Esophagus (tissue), 2 donors: ENCODE measurements around the gene EXOC1. TPM values are rescaled to one million over a fixed set of nuclear protein-coding genes. Genes with fewer than 3 reads are reported as not detected.

ENCODE experiments used
- H3K27ac ChIP-seq, 2 donors: one replicate each; pipeline ENCODE4 v1.5.1; 2013; ENCODE audit warnings: low read depth in 2 of 2, mild to moderate bottlenecking in 2 of 2, inconsistent platforms in 1 of 2, low read length in 1 of 2, moderate library complexity in 1 of 2
- H3K27me3 ChIP-seq, 2 donors: one replicate each; pipeline ENCODE4 v1.6.1; 2013; ENCODE audit warnings: low read length in 2 of 2, control low read depth in 1 of 2, mild to moderate bottlenecking in 1 of 2; ENCODE audit not compliant: insufficient read depth in 2 of 2, control insufficient read depth in 1 of 2
- H3K36me3 ChIP-seq, 2 donors: one replicate each; pipeline ENCODE4 v1.6.1; 2013; ENCODE audit warnings: low read length in 1 of 2; ENCODE audit not compliant: control insufficient read depth in 2 of 2, insufficient read depth in 2 of 2
- H3K4me1 ChIP-seq, 2 donors: one replicate each; pipeline ENCODE4 v1.6.1; 2013; ENCODE audit warnings: low read length in 1 of 2; ENCODE audit not compliant: control insufficient read depth in 2 of 2, insufficient read depth in 2 of 2
- H3K4me3 ChIP-seq, 2 donors: one replicate each; pipeline ENCODE4 v1.5.1; 2013; ENCODE audit warnings: low read length in 2 of 2, mild to moderate bottlenecking in 2 of 2, low read depth in 1 of 2, moderate library complexity in 1 of 2
- H3K9me3 ChIP-seq, 2 donors: one replicate each; pipeline ENCODE4 v1.6.1; 2013; ENCODE audit warnings: mild to moderate bottlenecking in 2 of 2, low read depth in 1 of 2, low read length in 1 of 2, moderate library complexity in 1 of 2; ENCODE audit not compliant: control insufficient read depth in 2 of 2, insufficient read depth in 1 of 2
- WGBS, 2 donors: extraction: QIAGEN DNeasy Blood & Tissue Kit; methylation state at CpG; one replicate each; pipeline ENCODE4 v1.1.7; 2013; 5-methylcytosine and 5-hydroxymethylcytosine counted together
- polyA plus RNA-seq, 2 donors: library from polyadenylated mRNA; stranded (reverse); fragments of 200-250 nt; gene quantifications; one replicate each; pipeline ENCODE4 v1.2.3, GENCODE V29; 2013
- donor health status: healthy with polysubstance abuse.
- donor health status: Bipolar disorder and iron deficiency.

The EXOC1 gene
- polyA plus RNA-seq, 2 donors: 25.1 to 28.9 TPM

DNA sequence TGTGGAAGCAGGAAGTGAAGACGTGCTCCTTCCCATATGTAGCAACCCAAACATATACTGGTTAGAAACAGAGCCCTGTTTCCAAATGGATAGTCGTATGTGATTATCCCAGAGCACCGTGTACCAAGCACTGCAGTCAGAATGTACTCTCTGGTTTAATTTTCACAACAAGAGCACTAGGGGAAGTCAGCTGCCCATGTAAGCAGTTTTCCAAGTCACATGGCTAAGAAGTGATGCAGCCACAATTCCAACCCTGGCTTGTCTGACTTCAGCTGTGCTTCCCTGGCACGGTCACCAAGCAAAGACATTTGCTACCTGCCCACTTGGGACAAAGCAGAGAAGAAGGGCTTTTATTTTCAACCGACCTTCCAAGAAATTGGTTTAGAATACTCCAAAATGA is 67.1 kb downstream of the EXOC1 start:
- H3K27ac ChIP-seq: no peak overlapping the region
- H3K4me1 ChIP-seq: no peaks in the 10 kb centered on the region
- no peaks in the 10 kb centered on the region for H3K36me3 ChIP-seq
- WGBS, 2 donors: 71 to 78% methylated on average over 5 of the region's 5 CpGs
- H3K27me3 ChIP-seq: no peaks in the 10 kb centered on the region
- no peak overlapping the region for H3K4me3 ChIP-seq
- no peaks in the 10 kb centered on the region for H3K9me3 ChIP-seq

DNA sequence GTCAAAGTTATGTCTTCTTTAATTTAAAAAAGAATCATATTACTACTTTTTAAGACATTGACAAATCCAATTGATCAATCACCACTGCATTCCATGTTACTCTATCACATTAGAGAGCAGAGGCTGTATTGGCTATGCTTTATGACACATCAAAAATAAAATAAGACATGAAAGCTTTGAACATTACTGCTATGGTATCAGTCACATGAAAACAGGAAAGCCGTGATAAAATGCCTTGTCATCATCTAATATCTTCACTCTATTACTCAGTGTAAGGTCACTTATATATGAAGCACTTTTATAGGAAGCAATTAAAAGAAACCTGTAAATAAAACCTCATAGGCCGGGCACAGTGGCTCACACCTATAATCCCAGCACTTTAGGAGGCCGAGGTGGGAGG is 67.6 kb downstream of the EXOC1 start:
- no peaks in the 10 kb centered on the region for H3K4me1 ChIP-seq
- H3K4me3 ChIP-seq: no peak overlapping the region
- H3K9me3 ChIP-seq: no peaks in the 10 kb centered on the region
- WGBS, 2 donors: 73 to 82% methylated on average over 3 of the region's 3 CpGs
- no peaks in the 10 kb centered on the region for H3K27me3 ChIP-seq
- H3K27ac ChIP-seq: no peak overlapping the region
- H3K36me3 ChIP-seq: no peaks in the 10 kb centered on the region

DNA sequence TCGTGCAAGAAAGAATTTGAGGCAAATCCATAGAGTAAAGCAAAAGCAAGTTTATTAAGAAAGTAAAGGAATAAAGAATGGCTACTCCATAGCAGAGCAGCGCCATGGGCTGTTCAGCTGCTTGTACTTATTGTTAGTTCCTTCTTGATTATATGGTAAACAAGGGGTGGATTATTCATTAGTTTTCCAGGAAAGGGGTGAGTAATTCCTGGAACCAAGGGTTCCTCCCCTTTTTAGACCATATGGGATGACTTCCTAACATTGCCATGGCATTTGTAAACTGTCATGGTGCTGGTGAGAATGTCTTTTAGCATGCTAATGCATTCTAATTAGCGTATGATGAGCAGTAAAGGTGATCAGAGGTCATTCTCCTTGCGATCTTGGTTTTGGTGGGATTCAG is 71.8 kb downstream of the EXOC1 start:
- 82 to 87% methylated on average over 4 of the region's 4 CpGs for WGBS, 2 donors
- H3K27ac ChIP-seq: no peak overlapping the region
- H3K4me3 ChIP-seq: no peak overlapping the region
- no peaks in the 10 kb centered on the region for H3K9me3 ChIP-seq
- no peaks in the 10 kb centered on the region for H3K4me1 ChIP-seq
- no peaks in the 10 kb centered on the region for H3K27me3 ChIP-seq
- H3K36me3 ChIP-seq: no peaks in the 10 kb centered on the region

DNA sequence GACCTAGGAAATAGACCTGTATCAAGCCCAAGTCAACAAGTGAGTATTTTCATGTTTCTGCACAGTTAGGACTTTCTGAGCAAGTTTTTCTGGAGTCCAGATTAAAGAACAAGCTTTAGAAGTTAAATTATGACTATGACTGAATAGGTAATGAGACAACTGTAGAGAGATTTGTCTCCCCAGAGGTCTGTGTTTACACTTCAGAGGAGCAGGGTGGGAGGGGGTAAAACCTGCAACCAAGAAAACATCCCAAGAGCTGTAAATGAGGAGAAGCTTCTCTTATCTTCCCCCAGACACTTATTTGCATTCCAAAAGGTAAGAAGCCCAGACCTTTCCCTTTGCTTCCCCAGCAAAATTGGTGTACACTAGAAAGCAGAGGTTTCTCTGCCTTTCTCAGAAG is 73.2 kb downstream of the EXOC1 start:
- H3K36me3 ChIP-seq: no peaks in the 10 kb centered on the region
- no peaks in the 10 kb centered on the region for H3K27me3 ChIP-seq
- no peak overlapping the region for H3K27ac ChIP-seq
- no peaks in the 10 kb centered on the region for H3K9me3 ChIP-seq
- H3K4me3 ChIP-seq: no peak overlapping the region
- no peaks in the 10 kb centered on the region for H3K4me1 ChIP-seq

DNA sequence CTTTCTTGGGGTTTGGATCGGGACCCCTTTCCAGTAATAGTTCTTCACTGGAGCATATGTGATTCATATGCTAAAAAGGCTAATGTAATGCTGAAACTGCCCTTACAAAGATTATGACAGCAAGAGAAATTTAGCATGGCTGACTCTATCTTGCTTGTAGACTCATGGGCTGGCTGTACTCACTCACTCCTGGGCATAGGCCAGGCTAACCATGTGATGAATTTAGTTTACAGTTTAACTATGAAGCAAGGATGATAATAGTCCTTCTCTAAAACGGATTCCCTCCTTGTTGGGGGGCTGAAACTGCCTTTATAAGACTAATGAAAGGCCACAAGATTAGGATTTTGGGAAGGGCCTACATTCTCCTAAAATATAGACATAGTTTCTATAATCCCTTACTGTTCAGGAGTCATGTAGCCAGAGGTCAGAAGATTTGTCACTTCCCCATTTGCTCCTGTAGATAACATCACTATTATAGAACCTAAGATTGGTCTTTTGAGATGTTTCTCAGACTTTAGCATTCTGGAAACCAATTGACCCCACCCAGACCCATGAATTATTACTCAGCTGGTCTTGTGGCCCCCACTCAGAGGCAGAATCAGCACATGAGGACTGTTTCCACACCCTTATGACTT is 74.5 kb downstream of the EXOC1 start:
- no peaks in the 10 kb centered on the region for H3K27me3 ChIP-seq
- no peaks in the 10 kb centered on the region for H3K36me3 ChIP-seq
- no peak overlapping the region for H3K27ac ChIP-seq
- peaks cover 3 to 5% of the 10 kb centered on the region in 2 donors for H3K4me1 ChIP-seq
- 77 to 87% methylated on average over 2 of the region's 2 CpGs for WGBS, 2 donors
- no peaks in the 10 kb centered on the region for H3K9me3 ChIP-seq
- no peak overlapping the region for H3K4me3 ChIP-seq

DNA sequence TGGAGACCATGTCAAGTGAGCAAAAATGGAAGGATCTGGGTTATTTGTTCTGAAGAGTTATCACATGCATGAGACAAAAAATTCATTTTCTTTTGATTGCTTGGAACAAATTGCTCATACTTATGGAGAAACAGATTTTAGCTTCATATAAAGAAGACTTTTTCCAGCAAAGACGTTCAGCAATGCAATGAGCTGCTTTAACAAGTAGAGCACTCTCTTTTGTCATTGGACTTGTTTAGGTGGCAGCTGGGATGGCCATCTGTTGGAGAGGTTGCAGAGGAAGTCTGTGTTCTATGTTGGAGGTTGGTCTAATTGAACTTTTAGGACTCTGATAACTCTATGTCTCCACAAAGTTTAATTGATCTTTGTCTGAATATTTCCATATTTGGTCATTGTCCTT is 75.4 kb downstream of the EXOC1 start:
- Histone ChIP-seq H3K27me3 (no peaks in the 10 kb centered on the region), H3K9me3 (no peaks in the 10 kb centered on the region), H3K36me3 (no peaks in the 10 kb centered on the region), H3K4me3 (no peak overlapping the region), H3K27ac (no peak overlapping the region), H3K4me1 (peaks cover 3 to 5% of the 10 kb centered on the region in 2 donors)
- WGBS, 2 donors: 68 to 70% methylated on average over 1 of the region's 1 CpG

DNA sequence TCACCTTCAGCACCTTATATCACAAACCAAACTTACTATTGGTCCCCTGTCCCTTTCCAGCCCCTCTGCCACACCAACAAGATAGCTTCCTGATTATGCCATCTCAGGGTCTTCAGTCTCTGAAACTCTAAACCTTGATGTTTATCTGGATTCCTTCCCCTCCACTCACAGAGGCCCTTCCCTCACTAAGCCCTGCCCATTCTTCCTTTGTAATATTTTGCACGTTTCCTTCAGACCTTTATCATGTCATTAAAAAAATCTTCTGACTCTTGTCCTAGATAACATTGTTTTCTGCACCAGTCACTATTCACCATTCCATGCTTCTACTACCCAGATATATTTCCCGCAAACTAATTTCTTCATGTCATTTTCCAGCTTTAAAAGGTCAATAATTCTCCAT is 77.6 kb downstream of the EXOC1 start:
- H3K4me3 ChIP-seq: no peak overlapping the region
- H3K9me3 ChIP-seq: no peaks in the 10 kb centered on the region
- H3K27ac ChIP-seq: no peak overlapping the region
- H3K4me1 ChIP-seq: peaks cover 3 to 5% of the 10 kb centered on the region in 2 donors
- no peaks in the 10 kb centered on the region for H3K27me3 ChIP-seq
- 66 to 67% methylated on average over 2 of the region's 2 CpGs for WGBS, 2 donors
- H3K36me3 ChIP-seq: no peaks in the 10 kb centered on the region

DNA sequence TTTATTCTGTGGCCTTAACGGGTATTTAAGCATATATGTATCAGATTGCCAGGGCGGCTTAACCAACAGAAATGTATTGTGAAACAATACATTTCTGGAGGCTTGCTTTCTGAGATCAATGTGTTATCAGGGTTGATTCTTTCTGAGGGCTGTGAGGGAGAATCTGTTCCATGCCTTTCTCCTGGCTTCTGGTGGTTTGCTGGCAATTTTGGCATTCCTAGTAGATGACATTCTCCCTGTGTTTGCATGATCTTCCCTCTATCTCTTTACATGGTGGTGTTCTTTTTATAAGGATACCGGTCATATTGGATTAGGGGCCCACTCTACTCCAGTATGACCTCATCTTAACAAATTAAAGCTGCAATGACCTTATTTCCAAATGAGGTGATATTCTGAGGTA is 78.4 kb downstream of the EXOC1 start:
- Histone ChIP-seq H3K4me3 (no peak overlapping the region), H3K9me3 (no peaks in the 10 kb centered on the region), H3K27me3 (no peaks in the 10 kb centered on the region), H3K27ac (no peak overlapping the region), H3K36me3 (no peaks in the 10 kb centered on the region), H3K4me1 (peaks cover 3 to 5% of the 10 kb centered on the region in 2 donors)
- 77 to 80% methylated on average over 3 of the region's 3 CpGs for WGBS, 2 donors

DNA sequence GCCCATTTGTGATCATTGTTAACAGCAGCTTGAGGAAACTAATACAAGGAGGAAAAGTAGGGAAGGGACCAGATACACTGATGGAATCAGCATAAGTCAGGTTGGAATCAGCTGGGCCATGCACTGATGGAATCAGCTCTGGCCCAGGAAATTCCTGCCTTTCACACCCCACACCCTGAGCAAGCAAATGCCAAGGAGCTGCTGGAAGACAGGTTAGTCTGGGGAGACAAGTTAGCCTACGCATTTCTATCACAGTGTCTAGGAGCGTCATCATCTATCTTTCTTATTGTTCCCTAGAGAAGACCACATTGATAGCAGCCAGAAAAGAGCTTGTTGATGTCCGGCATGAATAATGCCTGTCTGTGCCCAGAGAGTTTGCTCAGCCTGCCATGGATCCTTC is 79.1 kb downstream of the EXOC1 start:
- Histone ChIP-seq H3K36me3 (no peaks in the 10 kb centered on the region), H3K27me3 (no peaks in the 10 kb centered on the region), H3K9me3 (no peaks in the 10 kb centered on the region), H3K4me1 (peaks cover 3 to 5% of the 10 kb centered on the region in 2 donors), H3K27ac (no peak overlapping the region), H3K4me3 (no peak overlapping the region)
- 81 to 87% methylated on average over 3 of the region's 3 CpGs for WGBS, 2 donors

DNA sequence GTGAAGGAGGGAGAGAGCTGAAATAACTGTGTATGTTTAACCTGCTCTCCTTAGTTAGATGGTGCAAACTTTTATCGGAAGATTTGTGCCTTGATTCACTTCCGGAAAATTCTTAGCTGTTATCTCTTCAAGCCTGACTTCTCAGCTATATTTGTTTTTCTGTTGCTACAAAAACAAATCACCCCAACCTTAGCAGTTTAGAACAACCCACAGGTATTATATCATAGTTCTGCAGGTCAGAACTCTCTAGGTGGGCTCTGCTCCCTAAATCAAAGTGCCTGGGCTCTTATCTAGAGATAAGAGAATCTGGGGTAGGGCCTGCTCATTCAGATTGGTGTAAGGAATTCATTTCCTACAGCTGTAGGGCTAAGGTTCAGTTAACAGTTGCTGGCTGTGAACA is 80.2 kb downstream of the EXOC1 start:
- H3K36me3 ChIP-seq: no peaks in the 10 kb centered on the region
- H3K27ac ChIP-seq: no peak overlapping the region
- H3K9me3 ChIP-seq: no peaks in the 10 kb centered on the region
- H3K4me1 ChIP-seq: peaks cover 3 to 5% of the 10 kb centered on the region in 2 donors
- WGBS, 2 donors: 59 to 63% methylated on average over 2 of the region's 2 CpGs
- H3K27me3 ChIP-seq: no peaks in the 10 kb centered on the region
- no peak overlapping the region for H3K4me3 ChIP-seq
